Astrocyte of the spinal cord (primary cell): ENCODE measurements around the gene SYT8.
"Not testable (repeated sequence)": the region's sequence is repeated elsewhere in the genome, so short reads cannot be mapped to it uniquely, and the experiment has no call there.

ENCODE experiments used
- DNase-seq: peaks from one replicate; pipeline ENCODE4 v3.0.0; 2011; ENCODE audit warnings: low read depth, low spot score
- H3K4me3 ChIP-seq: 2 replicates; pipeline ENCODE4 v1.5.1; 2011; ENCODE audit warnings: low read depth, mild to moderate bottlenecking, low read length, moderate library complexity
- CTCF ChIP-seq: IDR thresholded peaks from 2 replicates; pipeline ENCODE4 v1.5.1; 2012; ENCODE audit warnings: low read depth, mild to moderate bottlenecking, low read length, inconsistent platforms
- in situ Hi-C: cut with HindIII; loops from 2 replicates; pipeline ENCODE4 v1.10.0; 2017; ENCODE audit warnings: low sequenced_read_pairs

The SYT8 gene

GRCh38 chr11:1810761-1811160 is 24.0 kb upstream of the SYT8 start:
- DNase-seq = no peak
- H3K4me3 ChIP-seq = no peak overlapping the region
- in situ Hi-C loops = no loop called here
- no peak for TF ChIP-seq CTCF

GRCh38 chr11:1812274-1812673 is 22.5 kb upstream of the SYT8 start:
- in situ Hi-C loops = no loop called here
- no peak overlapping the region for H3K4me3 ChIP-seq
- no peak for TF ChIP-seq CTCF
- no peak for DNase-seq

- no peak for TF ChIP-seq CTCF
- in situ Hi-C loops = no loop called here
- H3K4me3 ChIP-seq = no peak overlapping the region
- no peak for DNase-seq
Observed at GRCh38 chr11:1812801-1813200, 22.0 kb upstream of the SYT8 start.

GRCh38 chr11:1813356-1813755 is 21.4 kb upstream of the SYT8 start:
- H3K4me3 ChIP-seq, DNase-seq, in situ Hi-C loops: not testable (repeated sequence)

GRCh38 chr11:1814691-1815090 is 20.1 kb upstream of the SYT8 start:
- DNase-seq = no peak
- in situ Hi-C loops = no loop called here
- TF ChIP-seq CTCF = no peak
- H3K4me3 ChIP-seq = no peak overlapping the region

GRCh38 chr11:1815311-1815710 is 19.5 kb upstream of the SYT8 start:
- no peak overlapping the region for H3K4me3 ChIP-seq
- in situ Hi-C loops = no loop called here
- TF ChIP-seq CTCF = no peak
- no peak for DNase-seq

- no peak for DNase-seq
- H3K4me3 ChIP-seq = no peak overlapping the region
- in situ Hi-C loops = no loop called here
- TF ChIP-seq CTCF = no peak
Observed at GRCh38 chr11:1815751-1816150, 19.0 kb upstream of the SYT8 start.
